SU-DHL-6 (cell line): ENCODE measurements around the gene NR4A3.

Experiments used
- H2AFZ ChIP-seq: fragments of 200-600 bp; sonication (generic); 2 replicates; pipeline ENCODE4 v1.6.1; 2014; ENCODE audit warnings: low read depth, mild to moderate bottlenecking, moderate library complexity, mixed read lengths, antibody characterized with exemption, low read length; ENCODE audit not compliant: severe bottlenecking
- H3F3A ChIP-seq: fragments of 200-600 bp; shearing (Covaris generic); 2 replicates; pipeline ENCODE4 v1.6.0; 2016; ENCODE audit warnings: antibody characterized with exemption, mild to moderate bottlenecking; ENCODE audit not compliant: insufficient read depth
- H3K27ac ChIP-seq: fragments of 200-600 bp; sonication (generic); 2 replicates; pipeline ENCODE4 v1.5.1; 2016; ENCODE audit warnings: low read depth, mild to moderate bottlenecking, low read length, moderate library complexity, mixed read lengths
- H3K27me3 ChIP-seq: fragments of 200-600 bp; sonication (generic), shearing (Covaris generic); 2 replicates; pipeline ENCODE4 v1.6.0; 2014; ENCODE audit warnings: mild to moderate bottlenecking, low read length
- H3K36me3 ChIP-seq: fragments of 200-600 bp; sonication (generic); 2 replicates; pipeline ENCODE4 v1.6.1; 2014; ENCODE audit warnings: mild to moderate bottlenecking, low read length, mixed read lengths
- H3K4me2 ChIP-seq: fragments of 300-600, 200-600 bp; shearing (Covaris generic), sonication (generic); 2 replicates; pipeline ENCODE4 v1.6.0; 2014; ENCODE audit warnings: low read length, low read depth, mild to moderate bottlenecking; ENCODE audit not compliant: poor library complexity, severe bottlenecking
- H3K4me3 ChIP-seq: fragments of 200-600 bp; sonication (generic); 2 replicates; pipeline ENCODE4 v1.5.1; 2014; ENCODE audit warnings: antibody characterized with exemption, low read length, mild to moderate bottlenecking, mixed read lengths; ENCODE audit not compliant: insufficient read depth, poor library complexity, severe bottlenecking
- H3K79me2 ChIP-seq: fragments of 200-600 bp; sonication (generic); 2 replicates; pipeline ENCODE4 v1.6.1; 2014; ENCODE audit warnings: mild to moderate bottlenecking, low read length, moderate library complexity; ENCODE audit not compliant: insufficient read depth
- H3K9ac ChIP-seq: fragments of 200-600 bp; sonication (generic); 2 replicates; pipeline ENCODE4 v1.7.0; 2014; ENCODE audit warnings: mild to moderate bottlenecking, low read length
- H3K9me2 ChIP-seq: fragments of 200-600 bp; sonication (generic); replicated peaks from 2 replicates; pipeline ENCODE4 v1.6.1; 2014; ENCODE audit warnings: low read length; ENCODE audit not compliant: insufficient read depth
- H3K9me3 ChIP-seq: fragments of 200-600 bp; sonication (generic); 2 replicates; pipeline ENCODE4 v1.6.1; 2014; ENCODE audit warnings: low read length, mixed read lengths; ENCODE audit not compliant: insufficient read depth
- H4K20me1 ChIP-seq: fragments of 200-600 bp; sonication (generic); 2 replicates; pipeline ENCODE4 v1.6.1; 2014; ENCODE audit warnings: low read depth, mild to moderate bottlenecking, antibody characterized with exemption, low read length, moderate library complexity, mixed read lengths
- EZH2phosphoT487 ChIP-seq: fragments of 200-600 bp; sonication (generic), shearing (Covaris generic); conservative IDR thresholded peaks from 2 replicates; pipeline ENCODE4 v1.6.1; 2018; ENCODE audit warnings: mild to moderate bottlenecking, antibody characterized with exemption, low read length, moderate library complexity, mixed read lengths
- TF ChIP-seq, protein P1 (sequence below): fragments of 200-600 bp; sonication (generic); IDR thresholded peaks from one replicate; pipeline ENCODE4 v1.5.1; 2017; ENCODE audit warnings: antibody characterized with exemption, mild to moderate bottlenecking, low read length, moderate library complexity; ENCODE audit not compliant: insufficient read depth, poor library complexity, severe bottlenecking

NR4A3 gene

GRCh38 chr9:99819856-99820684, 1.6 kb upstream of the NR4A3 start:
- no peaks in the 10 kb centered on the region for H3K9me3 ChIP-seq
- no peaks in the 10 kb centered on the region for H3K9me2 ChIP-seq
- peak overlapping the region; percentile 77 for H3K4me3 ChIP-seq
- H3K4me2 ChIP-seq = peak overlapping the region; percentile 99
- 0 out of 2 replicates have a peak, but pooled peaks cover 4% of the 10 kb centered on the region for H3K79me2 ChIP-seq
- H3K27me3 ChIP-seq = no peaks in the 10 kb centered on the region
- H3K36me3 ChIP-seq = peaks cover 4% of the 10 kb centered on the region; the same call in 1 of the 2 replicates
- H3K27ac ChIP-seq = peak overlapping the region; percentile 83
- TF ChIP-seq, protein P1, sequence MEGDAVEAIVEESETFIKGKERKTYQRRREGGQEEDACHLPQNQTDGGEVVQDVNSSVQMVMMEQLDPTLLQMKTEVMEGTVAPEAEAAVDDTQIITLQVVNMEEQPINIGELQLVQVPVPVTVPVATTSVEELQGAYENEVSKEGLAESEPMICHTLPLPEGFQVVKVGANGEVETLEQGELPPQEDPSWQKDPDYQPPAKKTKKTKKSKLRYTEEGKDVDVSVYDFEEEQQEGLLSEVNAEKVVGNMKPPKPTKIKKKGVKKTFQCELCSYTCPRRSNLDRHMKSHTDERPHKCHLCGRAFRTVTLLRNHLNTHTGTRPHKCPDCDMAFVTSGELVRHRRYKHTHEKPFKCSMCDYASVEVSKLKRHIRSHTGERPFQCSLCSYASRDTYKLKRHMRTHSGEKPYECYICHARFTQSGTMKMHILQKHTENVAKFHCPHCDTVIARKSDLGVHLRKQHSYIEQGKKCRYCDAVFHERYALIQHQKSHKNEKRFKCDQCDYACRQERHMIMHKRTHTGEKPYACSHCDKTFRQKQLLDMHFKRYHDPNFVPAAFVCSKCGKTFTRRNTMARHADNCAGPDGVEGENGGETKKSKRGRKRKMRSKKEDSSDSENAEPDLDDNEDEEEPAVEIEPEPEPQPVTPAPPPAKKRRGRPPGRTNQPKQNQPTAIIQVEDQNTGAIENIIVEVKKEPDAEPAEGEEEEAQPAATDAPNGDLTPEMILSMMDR = peak; percentile 18
- TF ChIP-seq EZH2phosphoT487 = no peak
- H3F3A ChIP-seq = peaks cover 27% of the 10 kb centered on the region
- no peaks in the 10 kb centered on the region for H4K20me1 ChIP-seq
- H2AFZ ChIP-seq = peak overlapping the region; percentile 83
- H3K9ac ChIP-seq = peak overlapping the region; percentile 86

DNA sequence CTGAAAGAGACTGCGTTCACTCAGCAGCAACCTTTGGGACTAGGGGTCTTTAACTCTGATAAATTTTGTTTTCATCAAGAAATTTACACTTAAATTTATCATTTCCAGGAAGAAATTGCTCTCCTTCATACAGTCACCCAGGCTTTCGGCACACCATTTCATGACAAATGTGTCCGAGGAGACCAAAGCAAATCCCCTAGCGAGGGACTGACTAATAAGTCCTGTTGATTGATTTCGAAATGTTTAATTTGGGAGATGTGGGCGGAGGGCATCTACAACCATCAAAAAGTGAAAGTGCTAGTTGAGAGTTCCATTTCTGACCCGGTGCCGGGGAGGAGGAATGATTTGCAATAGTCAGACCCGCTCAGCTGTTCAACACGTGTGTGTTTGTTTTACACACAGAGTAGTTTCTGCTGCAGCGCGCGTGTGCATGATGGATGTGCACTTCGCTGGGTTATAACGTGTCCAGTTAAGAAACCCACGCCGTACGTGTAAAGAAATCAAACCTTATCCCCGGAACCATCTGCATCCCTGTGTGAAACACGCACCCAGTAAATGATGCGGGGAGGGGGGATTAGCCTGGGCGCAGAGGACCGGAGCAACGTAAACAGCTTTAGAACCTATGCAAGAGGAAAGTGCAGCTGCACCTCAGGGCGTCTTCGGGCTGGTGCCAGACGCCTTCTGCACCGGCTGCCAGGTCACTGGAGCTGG, 845 bp upstream of the NR4A3 start:
- no peaks in the 10 kb centered on the region for H4K20me1 ChIP-seq
- peak overlapping the region; percentile 99 for H3K4me2 ChIP-seq
- no peaks in the 10 kb centered on the region for H3K9me3 ChIP-seq
- no peaks in the 10 kb centered on the region for H3K27me3 ChIP-seq
- H3K27ac ChIP-seq = peak overlapping the region; percentile 66
- H3K4me3 ChIP-seq = peak overlapping the region; percentile 77
- no peaks in the 10 kb centered on the region for H3K9me2 ChIP-seq
- H3K79me2 ChIP-seq = 0 out of 2 replicates have a peak, but pooled peaks cover 4% of the 10 kb centered on the region
- H3K9ac ChIP-seq = peak overlapping the region; percentile 86
- TF ChIP-seq, protein P1 = no peak
- no peak for TF ChIP-seq EZH2phosphoT487
- H2AFZ ChIP-seq = peak overlapping the region; percentile 83
- H3K36me3 ChIP-seq = peaks cover 4% of the 10 kb centered on the region; the same call in 1 of the 2 replicates
- peaks cover 27% of the 10 kb centered on the region for H3F3A ChIP-seq

- peak overlapping the region; percentile 83 for H2AFZ ChIP-seq
- H3K27ac ChIP-seq = no peak overlapping the region
- H3K9me3 ChIP-seq = no peaks in the 10 kb centered on the region
- H3K4me3 ChIP-seq = peak overlapping the region; percentile 77
- peak overlapping the region; percentile 86 for H3K9ac ChIP-seq
- H3K36me3 ChIP-seq = peaks cover 4% of the 10 kb centered on the region; the same call in 1 of the 2 replicates
- H3K9me2 ChIP-seq = no peaks in the 10 kb centered on the region
- 0 out of 2 replicates have a peak, but pooled peaks cover 4% of the 10 kb centered on the region for H3K79me2 ChIP-seq
- peaks cover 31% of the 10 kb centered on the region for H3F3A ChIP-seq
- 0 out of 2 replicates have a peak, but pooled peaks have one; percentile 92 for TF ChIP-seq EZH2phosphoT487
- TF ChIP-seq, protein P1 = no peak
- no peaks in the 10 kb centered on the region for H4K20me1 ChIP-seq
- peak overlapping the region; percentile 99 for H3K4me2 ChIP-seq
- H3K27me3 ChIP-seq = no peaks in the 10 kb centered on the region
Observed at GRCh38 chr9:99822109-99822805, 572 bp downstream of the NR4A3 start.
